C4-2B (cell line): ENCODE measurements around the gene GANAB.
A peak's percentile ranks its signal among the peaks of the same experiment; 100 is the strongest.

ENCODE experiments used
- H3K27ac ChIP-seq: fragments of 450-650 bp; 2 replicates; pipeline ENCODE4 v1.5.1; 2017
- CTCF ChIP-seq: fragments of 450-650 bp; conservative IDR thresholded peaks from 2 replicates; pipeline ENCODE4 v1.5.1; 2017; ENCODE audit warnings: mild to moderate bottlenecking
- ZFX ChIP-seq: fragments of 450-650 bp; IDR thresholded peaks from 2 replicates; pipeline ENCODE4 v1.6.1; 2017

Gene GANAB

DNA sequence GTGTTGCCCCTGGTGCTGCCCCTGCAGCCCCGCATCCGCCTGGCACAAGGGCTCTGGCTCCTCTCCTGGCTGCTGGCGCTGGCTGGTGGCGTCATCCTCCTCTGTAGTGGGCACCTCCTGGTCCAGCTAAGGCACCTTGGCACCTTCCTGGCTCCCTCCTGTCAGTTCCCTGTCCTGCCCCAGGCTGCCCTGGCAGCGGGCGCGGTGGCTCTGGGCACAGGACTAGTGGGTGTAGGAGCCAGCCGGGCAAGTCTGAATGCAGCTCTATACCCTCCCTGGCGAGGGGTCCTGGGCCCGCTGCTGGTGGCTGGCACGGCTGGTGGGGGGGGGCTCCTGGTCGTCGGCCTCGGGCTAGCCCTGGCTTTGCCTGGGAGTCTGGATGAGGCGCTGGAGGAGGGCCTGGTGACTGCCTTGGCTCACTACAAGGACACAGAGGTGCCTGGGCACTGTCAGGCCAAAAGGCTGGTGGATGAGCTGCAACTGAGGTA is 33.1 kb downstream of the GANAB start:
- TF ChIP-seq CTCF (no peak), ZFX (no peak)
- peak overlapping the region; percentile 80 for H3K27ac ChIP-seq

GRCh38 chr11:62612366-62613290 is 33.8 kb downstream of the GANAB start, which contains the start of the genes EML3 and ROM1:
Gene EML3 (minus strand): TSS chr11:62612775. CDS start chr11:62612457, 318 bp downstream.
Gene ROM1 (plus strand): TSS chr11:62613257. CDS start chr11:62613282, 25 bp downstream.
- H3K27ac ChIP-seq = peak within 1 kb of the TSS; percentile 80
- TF ChIP-seq CTCF = peak; percentile 95
- no peak for TF ChIP-seq ZFX

- TF ChIP-seq ZFX = no peak
- TF ChIP-seq CTCF = no peak
- H3K27ac ChIP-seq = peak overlapping the region; percentile 80
Observed at GRCh38 chr11:62611705-62612365, 34.6 kb downstream of the GANAB start.

- peak overlapping the region; percentile 80 for H3K27ac ChIP-seq
- TF ChIP-seq CTCF (no peak), ZFX (no peak)
Observed at GRCh38 chr11:62610814-62611704, 35.4 kb downstream of the GANAB start.

DNA sequence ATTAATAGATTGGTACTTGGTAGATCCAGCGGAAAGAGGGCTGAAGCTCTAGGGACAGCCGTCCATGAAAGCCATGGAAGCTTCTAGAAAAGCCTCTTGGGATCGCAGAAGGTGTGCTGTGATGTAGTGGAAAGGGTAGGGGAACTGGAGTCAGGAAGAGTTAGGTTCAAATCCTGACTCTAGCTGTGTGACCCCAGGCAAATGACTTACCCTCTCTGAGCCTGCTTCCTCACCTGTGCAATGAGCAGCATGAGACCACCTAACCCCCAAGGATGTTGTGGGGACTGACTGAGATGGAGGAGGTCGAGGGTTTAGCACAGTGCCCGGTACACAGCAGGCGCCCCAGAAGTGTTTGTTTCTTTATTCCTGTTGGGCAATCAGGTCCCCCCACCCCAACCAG is 36.0 kb downstream of the GANAB start:
- TF ChIP-seq ZFX (no peak), CTCF (no peak)
- no peak overlapping the region for H3K27ac ChIP-seq

DNA sequence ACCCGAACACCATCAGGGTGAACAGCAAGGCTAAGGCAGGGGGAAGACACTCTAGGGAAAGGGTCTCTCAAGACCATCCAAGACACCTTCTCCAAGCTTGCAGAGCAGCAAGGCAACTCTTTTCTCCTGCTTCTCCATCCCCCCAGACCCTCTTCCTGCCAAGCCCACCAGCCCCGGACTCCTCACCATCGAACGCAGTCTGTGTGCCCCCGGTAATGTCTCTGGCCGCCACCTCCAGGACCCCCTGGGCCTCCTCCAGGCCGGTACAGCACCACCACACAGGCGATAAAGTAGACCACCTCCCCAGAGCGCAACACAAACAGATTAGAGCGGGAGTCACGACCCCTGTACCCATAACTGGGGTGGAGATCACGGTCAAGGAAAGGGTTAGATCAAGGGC is 37.6 kb downstream of the GANAB start:
- TF ChIP-seq CTCF (no peak), ZFX (no peak)
- H3K27ac ChIP-seq = no peak overlapping the region
